ENCODE measurements around the gene ADAMTS8.

ADAMTS8 gene

DNA sequence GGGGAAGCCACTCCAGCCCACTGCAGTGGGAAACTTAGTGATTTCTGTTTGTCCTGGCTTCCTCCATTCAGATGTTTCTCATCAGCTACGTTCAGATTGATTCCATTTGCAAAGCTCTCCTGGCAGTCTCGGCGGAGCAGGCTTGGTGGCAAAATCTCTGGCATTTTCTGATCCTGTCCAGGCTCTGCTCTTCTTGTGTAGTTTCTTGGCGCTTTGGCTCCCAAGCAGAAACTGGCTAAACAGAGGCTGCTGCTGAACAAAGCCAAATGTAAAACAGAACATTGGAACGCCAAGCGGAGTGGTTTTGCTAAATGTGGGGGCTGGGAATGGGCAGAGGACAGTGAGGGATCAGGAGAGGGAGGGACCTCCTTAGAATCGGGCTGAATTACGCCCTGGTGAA, 36.7 kb downstream of the ADAMTS8 start:
- no peak for DNase-seq

DNA sequence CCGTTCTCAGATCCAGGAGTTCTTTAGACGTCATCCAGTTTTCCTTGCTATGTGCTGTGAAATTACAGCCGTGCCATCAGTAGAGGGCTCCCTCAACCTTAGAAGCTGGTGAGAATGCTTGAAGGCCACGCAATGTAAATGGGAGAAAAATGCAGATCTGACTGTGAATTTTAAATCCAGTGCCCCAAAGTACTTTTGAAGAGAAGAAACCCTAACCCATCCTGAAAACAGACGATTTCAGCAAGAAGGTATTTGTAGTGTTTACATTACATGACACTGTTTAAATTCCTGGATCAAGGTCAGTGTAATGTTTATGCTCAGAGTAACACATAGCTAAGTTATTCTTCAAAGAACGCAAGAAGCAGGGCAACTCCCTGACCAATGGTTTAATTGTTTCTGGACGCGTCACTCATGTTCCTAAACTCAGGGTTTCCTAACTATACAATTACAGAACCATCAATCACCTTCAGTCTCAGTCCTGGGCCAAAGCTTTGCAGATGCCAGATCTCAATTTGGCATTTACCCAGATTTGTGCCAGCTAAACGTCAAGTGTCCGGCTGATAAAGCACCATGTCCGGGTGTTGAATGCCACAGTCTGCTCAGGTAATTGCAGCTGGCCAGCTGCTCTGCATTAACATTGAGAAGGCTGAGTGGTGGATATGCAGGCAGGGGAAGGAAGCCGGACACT, 38.2 kb downstream of the ADAMTS8 start:
- no peak for DNase-seq

DNA sequence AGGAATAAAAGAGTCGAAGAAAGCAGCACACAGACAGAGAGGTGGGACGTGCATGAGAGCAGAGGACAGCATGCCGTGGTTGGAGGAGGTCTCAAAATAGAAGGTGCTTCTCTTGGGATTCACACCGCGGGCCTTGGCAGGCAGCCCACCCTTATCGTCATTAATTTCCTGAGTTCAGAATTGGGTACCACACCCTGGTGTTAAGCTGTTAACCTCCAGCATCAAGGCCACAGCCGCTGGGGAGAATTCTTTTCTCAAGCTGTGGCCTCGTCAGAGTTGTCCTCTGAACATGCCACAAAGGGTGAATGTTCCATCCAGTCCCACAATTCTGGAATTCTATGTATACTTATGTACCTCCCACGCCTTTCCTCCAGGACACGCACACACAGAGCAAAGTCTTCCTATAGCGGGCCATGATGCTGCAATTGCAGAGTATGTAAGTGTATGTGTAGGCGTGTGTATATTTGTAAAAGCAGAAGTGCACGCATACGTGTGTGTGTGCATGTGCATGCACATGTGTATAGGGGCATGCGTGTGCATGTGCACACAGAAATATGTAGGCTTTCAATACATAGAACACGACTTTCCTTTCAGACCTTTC, 39.0 kb downstream of the ADAMTS8 start:
- DNase-seq: no peak

DNA sequence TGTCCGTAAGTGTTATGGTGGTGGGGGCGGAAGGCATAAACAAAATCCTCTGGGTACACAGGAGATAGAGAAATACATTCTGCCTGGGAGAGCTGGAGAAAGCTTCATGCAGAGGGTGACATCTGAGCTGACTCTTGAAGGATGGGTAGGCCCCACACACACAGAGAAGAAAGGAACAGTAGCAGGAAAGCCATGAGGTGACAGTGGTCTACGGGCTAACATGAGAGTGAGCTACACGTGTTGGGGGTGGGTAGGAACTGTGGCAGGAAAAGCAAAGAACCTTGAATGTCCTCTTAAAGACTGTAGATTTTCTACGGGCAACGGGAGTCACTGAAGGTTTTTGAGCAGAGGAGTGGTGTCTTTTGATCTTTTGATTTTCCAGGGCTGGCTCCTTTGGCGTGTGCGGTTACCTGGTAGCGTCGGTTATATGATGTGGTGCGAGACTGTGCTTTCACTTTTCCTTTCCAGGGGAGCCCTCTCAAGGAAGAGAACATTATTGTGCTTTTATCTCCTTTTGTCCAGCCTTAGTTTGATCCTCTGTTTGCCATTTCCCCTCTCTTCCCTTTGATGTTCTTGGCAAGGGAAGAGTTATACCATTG, 39.7 kb downstream of the ADAMTS8 start:
- DNase-seq: no peak

DNA sequence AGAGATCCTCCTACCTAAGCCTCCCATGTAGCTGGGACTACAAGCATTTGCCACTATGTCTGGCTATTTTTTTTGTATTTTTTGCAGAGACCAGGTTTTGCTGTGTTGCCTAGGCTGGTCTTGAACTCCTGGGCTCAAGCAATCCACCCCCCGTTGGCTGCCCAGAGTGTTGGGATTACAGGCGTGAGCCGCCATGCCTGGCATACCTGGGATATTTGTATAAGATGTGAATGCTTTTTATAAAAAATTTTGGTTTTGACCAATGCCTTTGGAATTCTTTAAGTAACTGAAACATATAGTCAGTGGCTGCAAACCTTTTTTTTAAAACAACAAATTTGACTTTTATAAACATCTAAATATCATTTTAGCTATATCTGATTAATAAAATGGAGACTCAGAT, 42.4 kb downstream of the ADAMTS8 start:
- no peak for DNase-seq

DNA sequence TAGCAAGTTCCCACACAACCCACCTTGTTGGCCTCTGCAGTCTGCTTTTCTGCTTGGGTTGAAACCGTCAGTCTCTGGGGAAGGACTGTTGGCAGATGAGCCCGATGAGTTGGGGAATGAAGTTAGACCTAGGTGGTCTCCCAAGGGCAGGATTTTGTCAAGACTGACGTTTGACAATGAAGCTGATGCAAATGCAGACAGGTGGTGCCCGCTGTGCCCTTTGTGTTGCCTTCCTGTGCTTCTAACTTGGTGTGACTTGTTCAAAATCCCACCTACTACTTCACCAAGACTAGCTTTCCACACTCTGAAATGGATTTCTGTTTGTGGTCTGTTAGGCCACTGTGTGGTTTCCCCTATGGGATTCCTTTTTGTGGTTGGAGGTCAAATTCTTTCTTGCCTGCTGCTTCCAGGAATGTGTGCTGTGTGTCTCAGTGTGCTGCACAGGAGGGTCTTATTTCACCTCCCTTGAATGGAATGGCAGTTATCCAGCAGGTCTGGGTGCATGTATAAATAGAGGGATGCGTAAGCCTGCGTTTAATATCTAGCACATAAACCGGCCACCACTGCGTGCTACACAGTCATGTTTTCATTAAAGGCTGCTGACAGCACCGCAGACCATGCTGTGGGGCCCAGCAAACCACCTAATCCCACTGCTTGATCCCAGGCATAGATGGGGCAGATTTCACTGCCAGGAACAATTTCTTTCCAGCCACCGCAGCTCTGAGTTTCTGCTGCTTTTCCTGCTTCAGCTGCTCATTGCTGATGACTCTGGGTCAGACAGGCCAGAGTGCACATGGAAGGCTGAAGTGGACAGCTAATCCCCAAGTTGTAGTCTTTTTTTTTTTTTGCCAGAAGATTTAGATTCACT, 44.8 kb downstream of the ADAMTS8 start:
- DNase-seq: no peak

DNA sequence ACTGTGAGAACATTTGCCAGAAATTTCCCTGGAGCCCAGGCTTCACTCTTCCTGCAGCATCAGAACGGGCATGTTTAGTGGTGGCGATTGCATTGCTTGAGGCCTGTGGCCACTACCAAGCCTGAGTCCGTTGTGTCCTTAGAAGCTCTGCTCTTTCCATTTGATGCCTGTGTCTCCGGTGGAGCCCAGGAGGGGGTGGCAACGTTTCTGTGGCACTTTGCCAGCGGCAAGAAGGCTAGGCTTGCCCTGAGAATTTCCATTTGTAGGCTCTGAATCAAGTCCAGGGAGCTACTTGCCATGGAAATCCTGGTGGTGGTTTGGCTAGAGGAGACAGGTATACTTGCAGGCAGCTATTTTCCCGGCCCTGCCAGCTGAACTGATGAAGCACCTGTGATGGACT, 47.1 kb downstream of the ADAMTS8 start:
- DNase-seq: no peak

DNA sequence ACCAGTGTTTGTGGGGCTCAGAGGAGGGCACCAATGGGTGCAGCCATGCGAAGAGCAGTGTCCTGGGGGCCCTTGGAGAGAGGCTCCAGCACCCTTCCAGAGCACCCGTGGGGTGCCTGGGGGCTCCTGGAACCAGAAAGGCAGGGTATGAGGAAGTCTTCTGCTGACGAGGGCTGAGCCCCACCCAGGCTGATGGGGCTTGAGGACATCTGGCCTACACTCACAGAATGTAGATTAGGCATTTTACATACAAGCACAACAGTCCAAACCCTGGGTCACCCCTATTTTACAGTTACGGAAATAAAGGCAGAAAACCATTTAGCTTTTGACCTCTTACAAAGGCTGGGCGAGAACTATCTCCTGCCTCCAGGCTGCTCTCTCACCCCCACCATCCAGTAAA, 47.6 kb downstream of the ADAMTS8 start:
- DNase-seq: no peak

DNA sequence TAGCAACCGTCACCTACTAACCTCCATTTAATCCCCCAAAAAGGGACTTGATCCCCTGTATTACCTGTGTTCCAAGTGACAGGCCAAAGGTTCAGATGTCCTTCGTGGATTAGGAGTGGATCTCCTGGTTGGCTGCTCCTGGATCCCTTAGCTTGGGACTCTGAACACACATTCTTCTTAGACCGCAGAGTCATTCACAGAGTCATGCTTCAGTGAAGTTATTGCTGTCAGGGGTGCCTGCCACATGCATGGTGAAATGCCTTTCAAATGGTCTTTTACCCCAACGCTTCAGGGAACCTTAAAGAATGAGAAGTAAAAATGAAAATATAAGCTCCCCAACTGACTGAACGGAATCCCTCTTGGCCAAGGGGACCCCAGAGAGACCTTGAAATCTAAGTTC, 49.1 kb downstream of the ADAMTS8 start:
- no peak for DNase-seq

DNA sequence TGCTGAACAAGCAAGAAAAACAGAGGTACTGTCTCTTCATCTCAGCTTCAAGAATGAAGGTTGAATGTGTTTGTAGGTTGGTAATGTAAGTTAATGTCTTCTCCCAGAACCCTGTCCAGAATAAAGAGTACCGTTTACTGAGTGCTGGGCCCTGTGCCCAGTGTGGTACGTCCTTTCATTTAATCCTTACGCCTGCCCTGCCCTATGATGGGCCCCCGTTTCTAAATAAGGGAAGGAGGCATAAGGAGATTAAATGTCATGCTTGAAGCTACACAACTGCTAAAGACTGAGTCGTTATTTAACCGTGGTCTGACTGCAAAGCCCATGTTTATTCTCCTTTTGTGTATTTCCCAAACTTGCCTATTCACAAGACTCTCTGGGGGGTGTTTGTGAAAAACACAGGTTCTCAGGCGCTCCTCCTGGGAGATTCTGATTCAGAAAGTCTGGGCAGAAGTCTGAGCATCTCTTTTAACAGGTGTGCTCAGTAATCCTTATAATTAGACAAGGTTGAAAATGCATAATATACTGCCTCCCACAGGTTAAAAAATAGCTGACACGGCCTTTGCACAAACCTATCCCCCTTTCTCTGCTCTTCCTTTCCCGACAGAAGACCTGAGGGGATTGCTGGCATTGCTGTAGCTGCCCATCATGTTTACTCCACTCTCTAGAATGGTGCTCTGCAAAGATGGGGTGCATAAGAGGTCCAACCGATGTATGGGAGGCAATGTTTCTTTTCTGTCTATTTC, 57.4 kb downstream of the ADAMTS8 start:
- DNase-seq: no peak

DNA sequence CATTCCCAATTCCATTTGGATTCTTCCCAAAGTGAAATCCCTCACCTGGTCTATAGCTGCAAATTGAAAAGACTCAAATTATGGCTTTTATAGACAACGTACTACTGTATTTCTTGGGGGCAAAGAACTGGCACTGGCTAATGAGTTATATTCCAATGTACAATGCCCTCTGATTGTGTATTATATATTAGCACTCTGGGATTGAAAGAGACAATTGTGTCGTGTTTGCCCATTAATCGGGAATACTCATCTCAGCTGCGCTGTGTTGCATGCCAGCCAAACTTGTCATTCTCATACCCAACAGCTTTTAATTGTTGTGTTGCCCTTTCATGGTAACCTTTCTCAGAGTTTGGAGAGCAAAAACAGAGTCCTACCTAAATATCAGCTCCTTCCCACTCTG, 58.7 kb downstream of the ADAMTS8 start:
- no peak for DNase-seq

DNA sequence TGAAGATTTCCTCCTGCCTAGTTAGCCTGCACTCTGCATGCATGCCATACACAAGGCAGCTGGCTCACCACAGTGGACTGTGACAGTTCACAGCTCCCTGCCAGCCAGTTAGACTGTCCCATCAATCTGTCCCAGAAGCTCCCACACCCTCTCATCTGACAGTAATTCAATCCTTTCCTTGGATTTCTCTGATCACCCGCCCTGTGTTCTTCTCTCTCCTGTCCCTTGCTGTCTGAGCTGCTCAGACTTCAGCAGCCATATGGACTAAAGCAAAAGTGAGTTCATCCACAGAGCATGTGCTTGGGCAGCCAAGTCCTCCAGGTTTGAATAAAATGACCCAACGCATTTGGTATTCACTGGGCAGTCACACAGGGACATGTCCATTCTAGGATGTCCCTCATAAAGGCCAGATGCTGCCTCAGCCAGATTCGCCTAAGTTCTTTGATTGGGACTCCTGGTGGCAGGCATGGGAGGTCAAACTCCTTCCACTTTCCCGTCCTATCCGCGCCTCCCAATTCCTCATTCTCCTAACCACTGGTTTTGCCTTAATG, 59.2 kb downstream of the ADAMTS8 start:
- no peak for DNase-seq

DNA sequence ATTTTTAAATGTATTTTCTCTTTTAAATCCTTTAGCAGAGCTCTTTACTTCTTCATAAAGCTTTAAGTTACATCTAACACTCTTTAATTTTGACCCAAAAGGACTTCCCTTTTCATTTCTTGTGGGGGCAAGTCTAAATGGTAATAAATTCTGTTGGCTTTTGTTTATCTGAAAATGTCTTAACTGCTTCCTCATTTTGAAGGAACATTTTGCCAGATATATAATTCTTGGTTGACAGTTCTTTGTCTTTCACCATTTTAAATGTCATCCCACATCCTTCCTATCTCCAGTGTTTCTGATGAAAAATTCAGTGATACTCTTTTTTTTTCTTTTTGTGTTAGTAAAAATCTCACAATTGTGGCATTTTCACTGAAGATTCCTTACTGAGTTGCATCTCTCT, 69.0 kb downstream of the ADAMTS8 start:
- DNase-seq: no peak

DNA sequence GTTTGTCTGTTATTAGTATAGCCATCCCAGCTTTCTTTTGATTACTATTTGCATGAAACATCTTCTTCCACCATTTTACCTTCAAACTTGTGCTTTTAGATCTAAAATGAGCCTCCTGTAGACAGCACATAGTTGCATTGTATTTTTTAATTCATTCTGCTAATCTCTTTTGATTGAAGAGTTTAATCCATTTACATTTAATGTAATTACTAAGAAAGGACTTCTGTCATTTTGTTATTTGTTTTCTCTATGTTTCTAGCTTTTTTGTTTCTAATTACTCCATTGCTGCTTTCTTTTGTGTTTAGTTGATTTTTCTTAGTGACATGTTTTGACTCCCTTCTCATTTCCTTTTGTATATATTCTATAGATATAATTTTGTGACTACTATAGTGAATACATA, 70.0 kb downstream of the ADAMTS8 start:
- no peak for DNase-seq
